ENCODE measurements around the gene GLIS1.
A peak's percentile ranks its signal among the peaks of the same experiment; 100 is the strongest.

GLIS1 gene

GRCh38 chr1:53473463-53473862 is 265.5 kb downstream of the GLIS1 start:
- DNase-seq = no peak

- no peak for DNase-seq
These were observed 268.0 kb downstream of the GLIS1 start for GRCh38 chr1:53471000-53471399.

- no peak for DNase-seq
These were observed 268.4 kb downstream of the GLIS1 start for GRCh38 chr1:53470584-53470983.

- DNase-seq = no peak
These were observed 268.8 kb downstream of the GLIS1 start for GRCh38 chr1:53470155-53470554.

- DNase-seq = no peak
These were observed 269.6 kb downstream of the GLIS1 start for GRCh38 chr1:53469373-53469772.

- DNase-seq = no peak
These were observed 270.6 kb downstream of the GLIS1 start for GRCh38 chr1:53468374-53468773.

- no peak for DNase-seq
These were observed 271.6 kb downstream of the GLIS1 start for GRCh38 chr1:53467391-53467790.

GRCh38 chr1:53465023-53465957 is 273.7 kb downstream of the GLIS1 start:
- peak; percentile 73 for DNase-seq

- no peak for DNase-seq
These were observed 274.7 kb downstream of the GLIS1 start for GRCh38 chr1:53463961-53464899.

GRCh38 chr1:53462769-53463501 is 276.0 kb downstream of the GLIS1 start:
- DNase-seq = peak; percentile 79

- DNase-seq = no peak
These were observed 276.8 kb downstream of the GLIS1 start for GRCh38 chr1:53462193-53462592.

- no peak for DNase-seq
These were observed 277.5 kb downstream of the GLIS1 start for GRCh38 chr1:53461323-53462044.

- DNase-seq = no peak
These were observed 278.2 kb downstream of the GLIS1 start for GRCh38 chr1:53460666-53461322.

GRCh38 chr1:53460211-53460634 is 278.7 kb downstream of the GLIS1 start:
- no peak for DNase-seq

GRCh38 chr1:53459321-53460175 is 279.4 kb downstream of the GLIS1 start, which contains the start of gene DMRTB1:
Gene DMRTB1, plus strand, starts transcription at chr1:53459399. Its CDS starts 55 bp downstream, at chr1:53459454.
- no peak for DNase-seq

- DNase-seq = no peak
These were observed 280.3 kb downstream of the GLIS1 start for GRCh38 chr1:53458634-53459033.

Measured in NCI-H446 treated with DMSO at 0.1 percent for 48 hours (cell line).